Measurements from ENCODE around the gene CCDC80.

CCDC80 gene

GRCh38 chr3:112654492-112654891 is 13.5 kb upstream of the CCDC80 start:
- no peak for DNase-seq

GRCh38 chr3:112653881-112654300 is 12.9 kb upstream of the CCDC80 start:
- no peak for DNase-seq

DNA sequence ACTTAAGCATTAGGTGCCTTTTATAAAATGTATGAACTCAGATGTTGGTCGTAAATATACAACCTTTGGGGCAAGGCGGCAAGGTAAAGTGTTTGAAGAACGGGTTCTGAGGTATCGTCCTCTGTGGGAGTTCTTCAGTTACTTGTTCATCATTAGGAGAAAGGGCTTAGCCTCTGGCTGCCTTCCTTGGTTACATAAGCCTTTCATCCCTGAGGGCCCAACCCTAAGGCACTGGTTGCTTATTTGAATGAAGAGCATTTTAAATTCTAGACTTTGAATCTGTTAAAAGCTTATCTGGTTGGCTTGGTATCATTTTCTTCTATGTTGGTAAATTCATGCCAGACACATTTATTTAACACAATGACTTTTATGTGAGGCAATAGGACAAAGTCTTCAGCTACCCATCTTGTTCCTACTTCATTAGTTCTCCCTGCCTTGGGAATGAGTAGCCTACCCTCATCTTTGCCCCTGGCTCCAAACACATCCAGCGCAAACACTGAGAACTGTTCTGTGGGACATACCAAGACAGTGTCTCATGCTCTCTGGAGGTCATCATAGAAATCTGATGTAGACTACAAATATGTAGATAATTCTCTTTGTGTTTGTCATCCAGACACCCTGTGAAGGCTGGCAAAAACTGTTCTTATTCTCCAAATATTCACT is 12.4 kb upstream of the CCDC80 start:
- DNase-seq: no peak

DNA sequence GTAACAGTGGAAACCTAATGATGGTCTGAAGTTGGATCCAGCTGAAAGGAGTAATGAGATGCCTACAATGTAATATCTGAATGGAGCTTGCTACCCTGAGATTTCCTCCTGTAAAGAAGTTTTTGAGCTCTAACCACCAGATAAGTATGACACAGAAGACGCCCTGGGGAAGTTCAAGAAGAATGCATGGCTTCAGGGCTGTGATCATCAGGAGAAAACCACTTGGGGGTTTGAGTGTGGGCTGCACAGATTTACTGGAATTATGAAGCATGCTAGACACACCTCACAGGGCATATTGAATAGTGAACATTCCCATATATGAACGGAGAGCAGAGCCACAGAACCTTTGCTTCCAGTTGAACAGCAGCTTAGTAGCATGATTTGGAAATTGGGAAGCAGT is 10.6 kb upstream of the CCDC80 start:
- DNase-seq: no peak

- no peak for DNase-seq
These were observed 10.1 kb upstream of the CCDC80 start for GRCh38 chr3:112651071-112651470.

DNA sequence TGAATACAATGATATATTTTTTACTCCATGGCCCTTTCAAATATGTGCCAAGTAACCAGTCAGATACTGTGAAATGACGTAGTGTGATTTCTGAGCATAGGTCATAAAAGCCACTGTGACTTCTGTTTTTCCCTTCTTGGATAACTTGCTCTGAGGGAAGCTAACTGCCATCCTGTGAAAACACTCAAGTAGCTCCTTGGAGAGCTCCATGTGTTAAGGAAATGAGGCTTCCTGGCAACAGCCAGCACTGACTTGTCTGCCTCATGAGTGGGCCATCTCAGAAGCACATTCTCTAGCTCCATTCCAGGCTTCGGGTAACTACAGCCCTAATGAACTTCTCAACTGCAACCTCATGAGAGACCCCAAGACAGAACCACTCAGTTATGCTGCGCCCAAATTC is 9.5 kb upstream of the CCDC80 start:
- DNase-seq: no peak

DNA sequence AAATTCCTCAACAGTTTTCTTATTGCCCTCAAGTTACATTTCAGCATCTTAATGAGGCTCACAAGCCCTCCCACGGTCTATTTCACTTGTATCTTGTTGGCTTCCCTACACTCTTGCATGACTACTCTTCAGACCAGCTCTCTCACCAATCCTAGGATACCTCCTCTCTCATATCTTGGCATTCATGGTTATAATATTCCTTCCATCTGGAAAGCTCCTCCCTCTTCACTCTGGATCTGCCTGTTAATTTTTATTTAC is 8.5 kb upstream of the CCDC80 start:
- no peak for DNase-seq

GRCh38 chr3:112647122-112647521 is 6.2 kb upstream of the CCDC80 start:
- DNase-seq: no peak

GRCh38 chr3:112646623-112647022 is 5.7 kb upstream of the CCDC80 start:
- DNase-seq: no peak

GRCh38 chr3:112644453-112644852 is 3.5 kb upstream of the CCDC80 start:
- no peak for DNase-seq

DNA sequence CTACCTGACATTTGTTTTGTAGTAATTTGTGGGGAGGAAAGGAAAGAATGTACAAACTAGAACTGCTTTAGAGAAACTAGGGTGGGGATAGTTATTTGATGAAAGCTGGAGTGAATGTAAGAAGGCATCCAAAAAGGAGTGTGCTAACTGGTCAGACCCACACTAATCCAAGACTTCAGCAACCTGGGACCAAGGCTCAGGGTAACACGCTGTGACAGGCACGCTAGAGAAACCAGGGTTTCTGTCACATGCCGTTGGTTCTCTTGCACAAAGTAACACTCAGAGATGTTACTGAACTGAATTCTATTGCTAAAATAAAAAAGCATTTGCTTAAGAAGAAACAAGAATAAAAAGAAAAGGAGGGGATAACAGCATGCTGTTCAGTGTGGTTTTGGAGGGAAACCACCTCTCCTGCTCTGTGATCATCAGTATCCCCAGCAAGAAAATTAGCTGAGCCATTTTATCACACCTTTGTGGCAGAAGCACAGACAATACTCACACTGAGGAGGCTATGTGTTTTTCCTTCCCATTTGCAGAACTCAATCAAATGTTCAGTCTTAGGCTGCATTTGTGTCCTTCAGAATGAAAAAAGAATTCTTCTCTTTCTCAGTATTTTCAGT is 2.8 kb upstream of the CCDC80 start:
- no peak for DNase-seq

DNA sequence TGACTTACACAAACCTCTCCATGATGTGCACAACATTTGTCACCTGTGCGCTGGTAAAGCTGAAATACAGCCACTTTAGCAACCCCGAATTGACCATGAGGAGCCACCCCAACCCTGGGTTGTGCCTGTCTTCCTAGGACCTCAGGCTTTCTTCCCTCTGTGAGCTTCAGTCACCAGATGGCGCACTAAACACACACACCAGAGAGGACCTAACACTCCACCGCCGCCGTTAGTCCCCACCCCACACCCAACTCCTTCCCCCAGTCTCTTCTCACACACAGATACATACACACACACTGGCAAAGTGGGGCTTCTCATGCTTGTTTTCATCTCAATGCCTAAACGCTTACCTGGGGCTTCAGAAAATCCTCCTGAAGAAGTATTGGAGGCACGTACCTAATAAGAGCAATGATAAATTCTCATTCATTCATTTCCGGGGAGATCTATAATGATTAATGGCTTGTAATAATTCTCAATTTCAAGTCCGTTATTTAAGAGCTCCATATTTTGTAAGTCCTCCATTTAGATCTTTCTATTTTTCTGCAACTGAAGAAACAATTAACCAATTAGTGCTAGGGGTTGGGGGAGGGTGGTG is 2.1 kb upstream of the CCDC80 start:
- DNase-seq: peak; percentile 85

- no peak for DNase-seq
These were observed 540 bp downstream of the CCDC80 start for GRCh38 chr3:112640276-112640929.

GRCh38 chr3:112639455-112640225 is 1.3 kb downstream of the CCDC80 start:
- no peak for DNase-seq

GRCh38 chr3:112638327-112639020 is 2.5 kb downstream of the CCDC80 start:
- no peak for DNase-seq

DNA sequence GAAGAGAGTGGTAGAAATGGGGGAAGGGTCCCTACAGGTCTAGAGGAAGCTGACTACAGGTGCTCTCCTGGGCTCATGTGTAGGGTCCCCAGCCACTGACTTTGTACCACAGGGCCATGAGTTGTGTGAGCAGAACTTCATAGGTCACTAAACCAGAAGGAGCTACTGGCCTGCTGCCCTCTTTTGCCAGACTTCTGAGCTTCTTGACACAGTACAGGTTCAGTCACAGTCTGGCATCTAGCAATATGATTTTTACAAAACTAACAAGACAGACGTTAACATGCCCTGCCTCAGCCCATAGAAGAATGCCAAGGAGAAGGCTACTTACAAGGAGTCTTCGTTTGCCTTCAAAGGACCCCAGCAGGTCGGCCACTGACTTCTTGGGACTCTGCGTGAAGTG is 3.2 kb downstream of the CCDC80 start:
- DNase-seq: no peak

DNA sequence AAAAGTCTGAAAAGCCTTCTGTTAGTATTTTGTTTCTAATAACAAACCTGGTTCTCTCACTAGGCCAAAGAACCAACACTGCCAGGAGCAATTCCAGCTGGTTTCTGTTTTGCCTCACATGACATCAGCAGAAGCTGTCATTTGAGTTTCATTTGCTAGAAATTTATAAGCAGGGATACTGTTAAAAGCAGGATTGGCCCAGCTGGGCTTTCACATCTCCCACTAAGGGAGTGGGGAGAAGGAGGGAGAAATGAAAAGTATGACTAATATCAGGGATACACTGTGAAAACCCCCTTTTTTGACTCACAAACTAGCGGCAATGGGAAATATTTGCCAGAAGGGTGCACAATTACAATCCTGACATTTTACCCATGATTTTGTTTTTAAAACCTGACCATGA is 5.3 kb downstream of the CCDC80 start:
- DNase-seq: no peak

DNA sequence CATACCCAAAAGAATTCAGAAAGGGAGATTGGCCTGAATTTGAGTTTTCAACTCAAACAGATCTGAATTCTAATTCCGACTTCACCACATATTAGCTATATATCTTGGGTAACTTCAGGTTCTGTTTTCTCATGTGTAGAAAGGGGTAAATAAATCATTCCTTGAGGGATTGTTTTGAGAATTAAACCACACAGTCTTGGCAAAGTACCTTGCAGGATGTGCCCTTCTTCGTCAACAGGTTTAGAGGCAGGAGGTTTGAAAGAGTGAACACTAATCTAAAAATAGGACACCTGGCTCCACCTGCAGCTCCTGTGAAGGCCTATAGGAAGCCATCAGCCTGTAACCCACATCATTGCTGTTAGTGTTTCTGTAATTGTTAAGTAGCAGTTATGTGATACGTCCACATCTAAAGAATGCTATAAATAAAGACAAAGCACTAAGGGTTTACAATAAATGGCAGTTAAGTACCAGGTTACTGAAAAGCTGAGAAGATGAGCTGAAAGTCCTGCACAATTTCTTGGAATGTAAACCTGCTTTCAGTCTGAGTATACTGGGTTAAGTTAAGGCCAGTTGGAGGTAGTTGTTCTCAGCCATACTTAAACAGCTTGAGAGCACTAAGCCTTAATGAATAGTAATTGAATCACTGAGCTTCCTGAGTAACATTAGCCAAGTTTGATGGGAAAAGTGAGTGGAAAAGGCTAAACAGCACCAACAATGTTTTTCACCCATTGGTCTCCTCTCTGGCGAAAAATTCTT is 6.0 kb downstream of the CCDC80 start:
- peak; percentile 58 for DNase-seq

DNA sequence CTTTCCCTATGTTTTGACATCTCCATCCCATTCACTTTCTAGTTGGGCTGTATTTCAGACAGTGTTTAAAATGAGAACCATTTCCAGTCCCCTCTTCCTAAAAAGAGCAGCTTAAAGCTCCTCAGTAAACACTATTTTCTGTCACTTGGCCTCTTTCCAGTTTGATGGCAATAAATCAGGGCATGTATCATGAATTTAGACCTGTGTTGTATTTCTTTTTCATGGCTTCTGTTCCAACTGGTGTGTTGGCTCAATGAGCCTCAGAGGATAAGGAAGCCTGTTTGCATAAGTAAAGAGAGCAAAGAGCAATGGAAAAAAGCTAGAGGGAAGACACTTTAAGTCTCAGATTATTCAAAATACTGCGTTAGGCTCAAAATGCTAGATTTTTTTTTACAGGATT is 7.2 kb downstream of the CCDC80 start:
- DNase-seq: no peak

DNA sequence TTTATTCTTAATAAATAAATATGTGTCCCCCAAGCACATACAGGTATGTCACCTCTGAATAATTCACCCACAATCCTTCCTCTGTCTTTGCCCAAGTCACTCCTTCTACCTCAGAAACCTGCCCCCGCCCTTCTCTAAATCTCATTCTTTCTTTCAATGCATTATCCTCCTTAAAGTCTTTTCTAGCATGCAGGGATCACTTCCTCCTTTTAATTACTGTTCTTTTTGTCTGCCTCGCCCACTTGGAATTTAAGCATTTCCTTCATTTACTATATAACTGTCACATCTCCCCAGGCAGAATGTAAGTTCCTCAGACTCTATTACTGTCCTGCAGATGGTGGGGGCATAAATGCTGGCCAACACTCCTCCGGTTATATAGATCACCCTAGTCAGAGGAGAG is 7.8 kb downstream of the CCDC80 start:
- no peak for DNase-seq

GRCh38 chr3:112632596-112632995 is 8.3 kb downstream of the CCDC80 start:
- no peak for DNase-seq

- no peak for DNase-seq
These were observed 9.7 kb downstream of the CCDC80 start for GRCh38 chr3:112631257-112631656.
